SK-N-SH treated with all-trans-retinoic acid at 6 μM for 48 hours (cell line): ENCODE data around the gene PPP2R5B.

Experiments used
- CREB5 ChIP-seq: fragments of 250-450 bp; sonication (Bioruptor Pico); IDR thresholded peaks from 2 replicates; pipeline ENCODE4 v1.5.1; 2020; ENCODE audit warnings: low read depth, mild to moderate bottlenecking, moderate library complexity
- CSDC2 ChIP-seq: fragments of 250-450 bp; sonication (Bioruptor Pico); IDR thresholded peaks from 2 replicates; pipeline ENCODE4 v1.5.0; 2020; ENCODE audit warnings: mild to moderate bottlenecking, moderate library complexity
- PPARA ChIP-seq: fragments of 250-450 bp; sonication (Bioruptor Pico); IDR thresholded peaks from 2 replicates; pipeline ENCODE4 v1.5.0; 2020; ENCODE audit warnings: mild to moderate bottlenecking, borderline replicate concordance
- SNAI2 ChIP-seq: fragments of 250-450 bp; sonication (Bioruptor Pico); IDR thresholded peaks from 2 replicates; pipeline ENCODE4 v1.5.0; 2020; ENCODE audit warnings: mild to moderate bottlenecking, moderate library complexity
- TCF4 ChIP-seq: fragments of 250-450 bp; sonication (Bioruptor Pico); IDR thresholded peaks from 2 replicates; pipeline ENCODE4 v1.8.0; 2021; ENCODE audit warnings: mild to moderate bottlenecking, moderate library complexity, borderline replicate concordance
- TOX ChIP-seq: fragments of 250-450 bp; sonication (Bioruptor Pico); IDR thresholded peaks from 2 replicates; pipeline ENCODE4 v1.8.0; 2021; ENCODE audit warnings: mild to moderate bottlenecking, moderate library complexity, borderline replicate concordance
- ZC3H10 ChIP-seq: fragments of 250-450 bp; sonication (Bioruptor Pico); IDR thresholded peaks from 2 replicates; pipeline ENCODE4 v1.5.1; 2021; ENCODE audit warnings: mild to moderate bottlenecking, moderate library complexity
- ZNF70 ChIP-seq: fragments of 450-650 bp; formaldehyde crosslinking; IDR thresholded peaks from 2 replicates; pipeline ENCODE4 v1.5.0; 2020; ENCODE audit warnings: mild to moderate bottlenecking, moderate library complexity
- TF ChIP-seq, protein P1 (sequence below): fragments of 250-450 bp; sonication (Bioruptor Pico); IDR thresholded peaks from 2 replicates; pipeline ENCODE4 v1.8.0; 2020; ENCODE audit warnings: mild to moderate bottlenecking, moderate library complexity, borderline replicate concordance

DNA sequence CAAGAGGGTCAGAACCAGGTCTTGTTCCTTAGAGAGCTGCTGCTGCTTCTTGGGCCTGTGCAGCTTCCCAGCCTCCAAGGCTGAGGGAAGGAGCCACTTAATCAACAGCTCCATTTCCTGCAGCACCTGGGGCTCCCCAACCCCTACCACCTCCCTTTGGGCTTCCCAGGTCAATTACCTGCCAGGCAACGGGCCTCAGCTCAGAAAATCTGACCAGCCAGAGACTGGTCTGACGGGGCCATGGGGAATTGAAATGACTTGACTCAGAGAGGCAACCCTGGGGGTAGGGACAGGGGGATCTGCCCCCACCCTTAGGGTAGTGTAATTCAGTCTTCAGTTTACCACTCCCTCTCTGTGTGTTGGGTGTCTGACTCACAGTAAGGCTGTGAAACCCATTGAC is 52.2 kb downstream of the PPP2R5B start:
- TF ChIP-seq TCF4 (CRISPR knock-in tag): no peak
- TF ChIP-seq, protein P1, sequence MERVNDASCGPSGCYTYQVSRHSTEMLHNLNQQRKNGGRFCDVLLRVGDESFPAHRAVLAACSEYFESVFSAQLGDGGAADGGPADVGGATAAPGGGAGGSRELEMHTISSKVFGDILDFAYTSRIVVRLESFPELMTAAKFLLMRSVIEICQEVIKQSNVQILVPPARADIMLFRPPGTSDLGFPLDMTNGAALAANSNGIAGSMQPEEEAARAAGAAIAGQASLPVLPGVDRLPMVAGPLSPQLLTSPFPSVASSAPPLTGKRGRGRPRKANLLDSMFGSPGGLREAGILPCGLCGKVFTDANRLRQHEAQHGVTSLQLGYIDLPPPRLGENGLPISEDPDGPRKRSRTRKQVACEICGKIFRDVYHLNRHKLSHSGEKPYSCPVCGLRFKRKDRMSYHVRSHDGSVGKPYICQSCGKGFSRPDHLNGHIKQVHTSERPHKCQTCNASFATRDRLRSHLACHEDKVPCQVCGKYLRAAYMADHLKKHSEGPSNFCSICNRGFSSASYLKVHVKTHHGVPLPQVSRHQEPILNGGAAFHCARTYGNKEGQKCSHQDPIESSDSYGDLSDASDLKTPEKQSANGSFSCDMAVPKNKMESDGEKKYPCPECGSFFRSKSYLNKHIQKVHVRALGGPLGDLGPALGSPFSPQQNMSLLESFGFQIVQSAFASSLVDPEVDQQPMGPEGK (CRISPR knock-in tag): no peak
- TF ChIP-seq CSDC2 (CRISPR knock-in tag): no peak
- TF ChIP-seq PPARA (CRISPR knock-in tag): no peak
- no peak for TF ChIP-seq TOX (CRISPR knock-in tag)
- TF ChIP-seq ZC3H10 (CRISPR knock-in tag): no peak
- no peak for TF ChIP-seq SNAI2 (CRISPR knock-in tag)
- TF ChIP-seq CREB5: no peak
- no peak for TF ChIP-seq ZNF70
